Type B pancreatic cell (in vitro differentiated cells): ENCODE data around the gene CENPVL2. TPM values are rescaled to one million over a fixed set of nuclear protein-coding genes. Genes with fewer than 3 reads are reported as not detected.
"Not testable (repeated sequence)": the region's sequence is repeated elsewhere in the genome, so short reads cannot be mapped to it uniquely, and the experiment has no call there.

ENCODE experiments used
- DNase-seq: peaks from one replicate; pipeline ENCODE4 v3.0.0; 2021; ENCODE audit warnings: mixed read lengths; ENCODE audit not compliant: unreplicated experiment; ENCODE audit errors: extremely low spot score
- H3K27ac Mint-ChIP-seq: 2 replicates; pipeline ENCODE4 v1.8.0; 2021; ENCODE audit warnings: mild to moderate bottlenecking, mixed read lengths
- H3K27me3 Mint-ChIP-seq: 2 replicates; pipeline ENCODE4 v1.8.0; 2021; ENCODE audit warnings: mixed read lengths
- H3K36me3 Mint-ChIP-seq: 2 replicates; pipeline ENCODE4 v1.8.0; 2021; ENCODE audit warnings: mixed read lengths
- H3K4me1 Mint-ChIP-seq: one replicate; pipeline ENCODE4 v1.8.0; 2021; ENCODE audit warnings: mixed read lengths; ENCODE audit not compliant: unreplicated experiment
- H3K4me3 Mint-ChIP-seq: 2 replicates; pipeline ENCODE4 v1.8.0; 2021; ENCODE audit warnings: mild to moderate bottlenecking, mixed read lengths
- H3K9me3 Mint-ChIP-seq: 2 replicates; pipeline ENCODE4 v1.8.0; 2021; ENCODE audit warnings: mixed read lengths
- long read RNA-seq: library from polyadenylated mRNA; unstranded; transcript quantifications from one replicate; pipeline ENCODE4 v2.0.0, GENCODE V29; 2020
- total RNA-seq: library from RNA; stranded (reverse); gene quantifications from 2 replicates; pipeline ENCODE4 v1.2.1, GENCODE V29; 2021; ENCODE audit warnings: low replicate concordance
- TF ChIP-seq, protein P1 (sequence below): fragments of 200-600 bp; sonication (generic); conservative IDR thresholded peaks from 2 replicates; pipeline ENCODE4 v1.5.0; 2021; ENCODE audit warnings: antibody characterized with exemption, mild to moderate bottlenecking

The CENPVL2 gene
- total RNA-seq: 0.33 and 0.85 TPM in 2 replicates
- long read RNA-seq: 0 reads

DNA sequence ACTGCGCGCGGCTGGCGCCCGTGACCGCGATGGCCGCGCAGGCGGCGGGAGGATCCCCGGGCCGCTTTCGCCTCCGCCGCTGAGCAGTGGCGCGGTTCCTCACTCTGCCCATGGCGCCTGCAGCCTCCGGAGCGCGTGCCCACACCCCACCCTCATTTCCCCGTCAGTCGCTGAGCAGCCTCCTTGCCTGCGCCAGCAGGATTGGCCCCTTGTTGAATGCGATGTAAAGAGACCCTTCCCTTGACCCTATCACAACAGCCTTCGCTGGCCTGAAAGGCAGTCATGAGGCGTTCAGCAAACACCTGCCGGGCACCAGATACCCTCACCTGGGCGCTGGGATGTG lies at the start of gene CENPVL2:
CENPVL2 (minus strand) TSS at position 112 of the 343 bp plus-strand sequence; CDS start at position 112, 0 bp downstream.
- not testable (repeated sequence) for H3K27me3 Mint-ChIP-seq

DNA sequence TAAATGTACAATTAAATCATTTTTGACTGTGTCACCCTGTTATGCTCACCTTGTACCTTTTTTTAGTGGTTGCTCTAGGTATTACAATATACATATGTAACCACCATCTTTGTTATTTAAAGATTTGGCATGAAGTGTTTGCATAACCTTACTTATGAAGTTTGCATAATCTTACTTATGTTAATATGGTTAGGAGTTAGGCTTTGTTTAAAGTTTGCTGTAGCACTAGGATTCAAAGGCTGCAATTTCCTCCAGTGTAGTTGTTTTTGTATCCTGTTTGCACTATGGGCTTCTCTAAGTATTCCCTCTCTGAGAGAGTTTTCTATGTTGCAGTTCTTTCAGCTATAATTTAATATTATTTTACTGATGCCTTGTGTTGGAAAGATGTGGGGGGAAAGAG lies 45.6 kb upstream of the CENPVL2 start:
- Mint-ChIP-seq H3K4me1 (no peaks in the 10 kb centered on the region), H3K36me3 (no peaks in the 10 kb centered on the region), H3K27me3 (peaks cover 2% of the 10 kb centered on the region), H3K4me3 (no peak overlapping the region), H3K27ac (no peak overlapping the region), H3K9me3 (no peaks in the 10 kb centered on the region)
- DNase-seq: no peak
- TF ChIP-seq, protein P1, sequence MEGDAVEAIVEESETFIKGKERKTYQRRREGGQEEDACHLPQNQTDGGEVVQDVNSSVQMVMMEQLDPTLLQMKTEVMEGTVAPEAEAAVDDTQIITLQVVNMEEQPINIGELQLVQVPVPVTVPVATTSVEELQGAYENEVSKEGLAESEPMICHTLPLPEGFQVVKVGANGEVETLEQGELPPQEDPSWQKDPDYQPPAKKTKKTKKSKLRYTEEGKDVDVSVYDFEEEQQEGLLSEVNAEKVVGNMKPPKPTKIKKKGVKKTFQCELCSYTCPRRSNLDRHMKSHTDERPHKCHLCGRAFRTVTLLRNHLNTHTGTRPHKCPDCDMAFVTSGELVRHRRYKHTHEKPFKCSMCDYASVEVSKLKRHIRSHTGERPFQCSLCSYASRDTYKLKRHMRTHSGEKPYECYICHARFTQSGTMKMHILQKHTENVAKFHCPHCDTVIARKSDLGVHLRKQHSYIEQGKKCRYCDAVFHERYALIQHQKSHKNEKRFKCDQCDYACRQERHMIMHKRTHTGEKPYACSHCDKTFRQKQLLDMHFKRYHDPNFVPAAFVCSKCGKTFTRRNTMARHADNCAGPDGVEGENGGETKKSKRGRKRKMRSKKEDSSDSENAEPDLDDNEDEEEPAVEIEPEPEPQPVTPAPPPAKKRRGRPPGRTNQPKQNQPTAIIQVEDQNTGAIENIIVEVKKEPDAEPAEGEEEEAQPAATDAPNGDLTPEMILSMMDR: peak; percentile 53

More for the DNA sequence above, at the start of gene CENPVL2:
- not testable (repeated sequence) for H3K27ac Mint-ChIP-seq, H3K4me3 Mint-ChIP-seq, H3K36me3 Mint-ChIP-seq, H3K9me3 Mint-ChIP-seq, H3K4me1 Mint-ChIP-seq, DNase-seq

DNA sequence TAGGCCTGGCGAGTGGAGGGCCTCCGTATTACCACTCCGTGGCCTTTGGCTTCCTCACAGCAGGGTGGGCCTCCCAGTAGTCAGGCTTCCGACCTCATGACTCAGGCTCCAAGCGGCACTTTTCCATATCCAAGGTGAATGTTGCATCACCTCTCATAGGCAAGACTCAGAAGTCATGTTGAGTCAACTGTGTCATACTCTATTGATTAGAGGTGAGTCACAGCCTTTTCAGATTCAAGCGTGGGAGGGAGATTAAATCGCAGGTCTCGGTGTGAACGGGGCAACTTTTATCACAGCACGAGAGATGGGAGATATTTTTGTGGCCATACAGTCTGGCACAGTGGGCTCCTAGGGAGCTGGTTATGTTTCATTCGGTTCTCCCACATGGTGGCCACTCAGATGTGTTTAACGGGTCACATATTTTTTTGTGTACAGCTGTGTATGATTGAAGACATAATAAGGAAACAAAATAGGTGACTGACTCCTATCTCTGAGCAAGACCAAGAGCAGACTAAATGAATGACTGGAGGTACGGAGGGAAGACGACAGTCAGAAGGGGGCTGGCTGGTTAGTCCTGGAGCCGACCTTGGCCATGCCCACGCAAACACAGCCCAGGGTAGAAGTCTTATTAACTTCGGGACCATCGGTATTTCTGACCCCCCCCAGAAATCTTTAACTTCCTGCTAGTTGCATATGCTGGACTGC lies 30.5 kb upstream of the CENPVL2 start:
- H3K27ac Mint-ChIP-seq, DNase-seq, H3K36me3 Mint-ChIP-seq, H3K4me3 Mint-ChIP-seq, H3K9me3 Mint-ChIP-seq, H3K27me3 Mint-ChIP-seq, H3K4me1 Mint-ChIP-seq: not testable (repeated sequence)

DNA sequence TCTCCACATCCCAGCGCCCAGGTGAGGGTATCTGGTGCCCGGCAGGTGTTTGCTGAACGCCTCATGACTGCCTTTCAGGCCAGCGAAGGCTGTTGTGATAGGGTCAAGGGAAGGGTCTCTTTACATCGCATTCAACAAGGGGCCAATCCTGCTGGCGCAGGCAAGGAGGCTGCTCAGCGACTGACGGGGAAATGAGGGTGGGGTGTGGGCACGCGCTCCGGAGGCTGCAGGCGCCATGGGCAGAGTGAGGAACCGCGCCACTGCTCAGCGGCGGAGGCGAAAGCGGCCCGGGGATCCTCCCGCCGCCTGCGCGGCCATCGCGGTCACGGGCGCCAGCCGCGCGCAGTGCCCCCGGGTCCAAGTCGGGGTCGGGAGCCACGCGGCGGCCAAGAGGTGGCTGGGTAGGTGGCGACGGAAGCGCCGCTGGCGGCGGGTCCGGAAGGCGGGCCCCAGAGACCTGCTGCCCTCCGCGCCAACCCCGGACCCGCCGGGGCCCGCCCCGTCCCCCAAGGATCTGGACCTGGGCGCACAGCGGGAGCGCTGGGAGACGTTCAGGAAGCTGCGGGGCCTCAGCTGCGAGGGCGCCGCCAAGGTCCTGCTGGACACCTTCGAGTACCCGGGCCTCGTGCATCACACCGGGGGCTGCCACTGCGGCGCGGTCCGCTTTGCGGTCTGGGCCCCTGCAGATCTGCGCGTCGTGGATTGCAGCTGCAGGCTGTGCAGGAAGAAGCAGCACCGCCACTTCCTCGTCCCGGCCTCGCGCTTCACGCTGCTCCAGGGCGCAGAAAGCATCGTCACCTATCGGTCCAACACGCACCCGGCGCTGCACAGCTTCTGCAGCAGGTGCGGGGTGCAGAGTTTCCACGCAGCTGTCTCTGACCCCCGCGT lies 27.9 kb upstream of the CENPVL2 start, which contains the start of gene CENPVL1:
CENPVL1 (plus strand) TSS at position 236 of the 888 bp plus-strand sequence; CDS start at position 236, 0 bp downstream.
- H3K4me3 Mint-ChIP-seq, H3K27ac Mint-ChIP-seq: not testable (repeated sequence)

DNA sequence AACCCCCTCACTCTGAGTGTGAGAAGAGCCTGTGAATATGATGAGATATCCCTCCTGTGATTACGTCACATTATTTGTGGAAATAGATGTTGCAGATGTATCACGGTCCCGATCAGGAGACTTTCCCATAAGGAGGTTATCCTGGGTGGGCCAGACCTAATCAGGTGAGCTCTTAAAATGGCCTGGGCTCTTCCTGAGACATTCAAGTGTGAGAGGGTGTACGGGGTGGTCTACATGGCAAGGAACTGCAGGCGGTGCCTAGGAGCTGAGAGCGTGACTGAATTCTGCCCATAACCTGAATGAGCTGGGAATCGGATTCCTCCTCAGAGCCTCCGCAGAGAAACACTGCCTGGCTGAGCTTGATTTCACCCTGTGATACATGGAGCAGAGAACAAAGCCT lies 14.8 kb upstream of the CENPVL2 start:
- Mint-ChIP-seq H3K27me3 (peaks cover 6% of the 10 kb centered on the region), H3K4me3 (no peak overlapping the region), H3K36me3 (no peaks in the 10 kb centered on the region), H3K27ac (no peak overlapping the region), H3K9me3 (no peaks in the 10 kb centered on the region), H3K4me1 (no peaks in the 10 kb centered on the region)
- DNase-seq: peak; percentile 42
- TF ChIP-seq, protein P1: no peak

More for the DNA sequence above, 27.9 kb upstream of the CENPVL2 start, which contains the start of gene CENPVL1:
- H3K36me3 Mint-ChIP-seq, H3K9me3 Mint-ChIP-seq, H3K27me3 Mint-ChIP-seq, H3K4me1 Mint-ChIP-seq, DNase-seq: not testable (repeated sequence)

DNA sequence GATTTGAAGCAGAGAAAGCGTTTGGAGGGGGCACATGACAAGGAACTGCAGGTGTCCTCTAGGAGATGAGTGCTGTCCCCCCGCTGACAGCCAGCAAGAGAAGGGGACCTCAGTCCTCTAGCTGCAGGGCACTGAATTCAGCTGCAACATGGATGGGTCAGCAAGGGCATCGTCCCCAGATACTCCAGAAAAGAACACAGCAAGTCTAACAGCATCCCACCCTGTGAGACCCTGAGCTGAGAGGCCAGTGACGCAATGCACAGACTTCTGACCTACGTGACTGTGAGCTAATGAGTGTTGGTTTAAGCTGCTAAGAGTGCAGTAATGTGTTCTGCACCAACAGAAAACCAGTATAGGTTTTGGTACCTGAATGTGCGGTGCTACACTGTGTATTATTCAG lies 11.6 kb upstream of the CENPVL2 start:
- peak; percentile 10 for DNase-seq
- TF ChIP-seq, protein P1: no peak
- H3K27me3 Mint-ChIP-seq: peaks cover 6% of the 10 kb centered on the region
- no peaks in the 10 kb centered on the region for H3K36me3 Mint-ChIP-seq
- no peak overlapping the region for H3K4me3 Mint-ChIP-seq
- H3K27ac Mint-ChIP-seq: no peak overlapping the region
- H3K9me3 Mint-ChIP-seq: no peaks in the 10 kb centered on the region
- H3K4me1 Mint-ChIP-seq: no peaks in the 10 kb centered on the region

DNA sequence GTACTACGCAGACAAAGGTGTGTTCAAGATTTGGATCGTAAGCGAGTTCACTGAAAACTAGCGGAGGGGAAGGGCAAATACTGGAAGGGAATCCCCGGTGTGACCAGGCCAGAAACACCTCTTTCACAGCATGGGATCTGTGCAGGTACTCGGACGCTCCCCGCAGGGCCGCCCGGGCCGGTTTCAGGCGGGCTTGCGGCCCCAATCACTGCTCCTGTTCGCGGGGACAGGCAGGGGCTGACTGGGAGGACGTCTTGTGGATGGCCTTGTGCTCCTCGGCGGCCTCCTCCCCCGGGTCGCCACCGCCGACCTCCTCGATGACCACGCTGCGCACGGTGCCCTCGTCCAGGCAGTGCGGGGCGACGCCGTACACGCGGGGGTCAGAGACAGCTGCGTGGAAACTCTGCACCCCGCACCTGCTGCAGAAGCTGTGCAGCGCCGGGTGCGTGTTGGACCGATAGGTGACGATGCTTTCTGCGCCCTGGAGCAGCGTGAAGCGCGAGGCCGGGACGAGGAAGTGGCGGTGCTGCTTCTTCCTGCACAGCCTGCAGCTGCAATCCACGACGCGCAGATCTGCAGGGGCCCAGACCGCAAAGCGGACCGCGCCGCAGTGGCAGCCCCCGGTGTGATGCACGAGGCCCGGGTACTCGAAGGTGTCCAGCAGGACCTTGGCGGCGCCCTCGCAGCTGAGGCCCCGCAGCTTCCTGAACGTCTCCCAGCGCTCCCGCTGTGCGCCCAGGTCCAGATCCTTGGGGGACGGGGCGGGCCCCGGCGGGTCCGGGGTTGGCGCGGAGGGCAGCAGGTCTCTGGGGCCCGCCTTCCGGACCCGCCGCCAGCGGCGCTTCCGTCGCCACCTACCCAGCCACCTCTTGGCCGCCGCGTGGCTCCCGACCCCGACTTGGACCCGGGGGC lies 567 bp downstream of the CENPVL2 start:
- H3K4me1 Mint-ChIP-seq, H3K9me3 Mint-ChIP-seq, DNase-seq, H3K4me3 Mint-ChIP-seq, H3K36me3 Mint-ChIP-seq, H3K27ac Mint-ChIP-seq, H3K27me3 Mint-ChIP-seq: not testable (repeated sequence)

DNA sequence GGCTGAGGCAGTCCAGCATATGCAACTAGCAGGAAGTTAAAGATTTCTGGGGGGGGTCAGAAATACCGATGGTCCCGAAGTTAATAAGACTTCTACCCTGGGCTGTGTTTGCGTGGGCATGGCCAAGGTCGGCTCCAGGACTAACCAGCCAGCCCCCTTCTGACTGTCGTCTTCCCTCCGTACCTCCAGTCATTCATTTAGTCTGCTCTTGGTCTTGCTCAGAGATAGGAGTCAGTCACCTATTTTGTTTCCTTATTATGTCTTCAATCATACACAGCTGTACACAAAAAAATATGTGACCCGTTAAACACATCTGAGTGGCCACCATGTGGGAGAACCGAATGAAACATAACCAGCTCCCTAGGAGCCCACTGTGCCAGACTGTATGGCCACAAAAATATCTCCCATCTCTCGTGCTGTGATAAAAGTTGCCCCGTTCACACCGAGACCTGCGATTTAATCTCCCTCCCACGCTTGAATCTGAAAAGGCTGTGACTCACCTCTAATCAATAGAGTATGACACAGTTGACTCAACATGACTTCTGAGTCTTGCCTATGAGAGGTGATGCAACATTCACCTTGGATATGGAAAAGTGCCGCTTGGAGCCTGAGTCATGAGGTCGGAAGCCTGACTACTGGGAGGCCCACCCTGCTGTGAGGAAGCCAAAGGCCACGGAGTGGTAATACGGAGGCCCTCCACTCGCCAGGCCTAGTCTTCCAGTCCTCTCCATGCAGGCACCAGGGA lies 2.8 kb downstream of the CENPVL2 start:
- H3K4me3 Mint-ChIP-seq, H3K36me3 Mint-ChIP-seq: not testable (repeated sequence)

More for the DNA sequence above, 2.8 kb downstream of the CENPVL2 start:
- not testable (repeated sequence) for DNase-seq, H3K27me3 Mint-ChIP-seq, H3K27ac Mint-ChIP-seq, H3K4me1 Mint-ChIP-seq, H3K9me3 Mint-ChIP-seq
